A673 (cell line): ENCODE results near the gene CARHSP1.

Source experiments
- EZH2 ChIP-seq: fragments of 200-600 bp; sonication (generic); IDR thresholded peaks from 2 replicates; pipeline ENCODE4 v1.6.1; 2017; ENCODE audit warnings: borderline replicate concordance, low read depth, mild to moderate bottlenecking, mixed read lengths, antibody characterized with exemption, low read length; ENCODE audit not compliant: poor library complexity, severe bottlenecking
- TF ChIP-seq, protein P1 (sequence below): fragments of 300-800, 200-600 bp; sonication (generic); conservative IDR thresholded peaks from 2 replicates; pipeline ENCODE4 v1.5.1; 2017; ENCODE audit warnings: low read depth, mild to moderate bottlenecking, antibody characterized with exemption, low read length, moderate library complexity, mixed read lengths

- TF ChIP-seq, protein P1, sequence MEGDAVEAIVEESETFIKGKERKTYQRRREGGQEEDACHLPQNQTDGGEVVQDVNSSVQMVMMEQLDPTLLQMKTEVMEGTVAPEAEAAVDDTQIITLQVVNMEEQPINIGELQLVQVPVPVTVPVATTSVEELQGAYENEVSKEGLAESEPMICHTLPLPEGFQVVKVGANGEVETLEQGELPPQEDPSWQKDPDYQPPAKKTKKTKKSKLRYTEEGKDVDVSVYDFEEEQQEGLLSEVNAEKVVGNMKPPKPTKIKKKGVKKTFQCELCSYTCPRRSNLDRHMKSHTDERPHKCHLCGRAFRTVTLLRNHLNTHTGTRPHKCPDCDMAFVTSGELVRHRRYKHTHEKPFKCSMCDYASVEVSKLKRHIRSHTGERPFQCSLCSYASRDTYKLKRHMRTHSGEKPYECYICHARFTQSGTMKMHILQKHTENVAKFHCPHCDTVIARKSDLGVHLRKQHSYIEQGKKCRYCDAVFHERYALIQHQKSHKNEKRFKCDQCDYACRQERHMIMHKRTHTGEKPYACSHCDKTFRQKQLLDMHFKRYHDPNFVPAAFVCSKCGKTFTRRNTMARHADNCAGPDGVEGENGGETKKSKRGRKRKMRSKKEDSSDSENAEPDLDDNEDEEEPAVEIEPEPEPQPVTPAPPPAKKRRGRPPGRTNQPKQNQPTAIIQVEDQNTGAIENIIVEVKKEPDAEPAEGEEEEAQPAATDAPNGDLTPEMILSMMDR, result no peak
- TF ChIP-seq EZH2, result no peak
Measured at GRCh38 chr16:8867932-8868415, 832 bp downstream of the CARHSP1 start.
